ENCODE data around the gene DPP7.

The DPP7 gene

DNA sequence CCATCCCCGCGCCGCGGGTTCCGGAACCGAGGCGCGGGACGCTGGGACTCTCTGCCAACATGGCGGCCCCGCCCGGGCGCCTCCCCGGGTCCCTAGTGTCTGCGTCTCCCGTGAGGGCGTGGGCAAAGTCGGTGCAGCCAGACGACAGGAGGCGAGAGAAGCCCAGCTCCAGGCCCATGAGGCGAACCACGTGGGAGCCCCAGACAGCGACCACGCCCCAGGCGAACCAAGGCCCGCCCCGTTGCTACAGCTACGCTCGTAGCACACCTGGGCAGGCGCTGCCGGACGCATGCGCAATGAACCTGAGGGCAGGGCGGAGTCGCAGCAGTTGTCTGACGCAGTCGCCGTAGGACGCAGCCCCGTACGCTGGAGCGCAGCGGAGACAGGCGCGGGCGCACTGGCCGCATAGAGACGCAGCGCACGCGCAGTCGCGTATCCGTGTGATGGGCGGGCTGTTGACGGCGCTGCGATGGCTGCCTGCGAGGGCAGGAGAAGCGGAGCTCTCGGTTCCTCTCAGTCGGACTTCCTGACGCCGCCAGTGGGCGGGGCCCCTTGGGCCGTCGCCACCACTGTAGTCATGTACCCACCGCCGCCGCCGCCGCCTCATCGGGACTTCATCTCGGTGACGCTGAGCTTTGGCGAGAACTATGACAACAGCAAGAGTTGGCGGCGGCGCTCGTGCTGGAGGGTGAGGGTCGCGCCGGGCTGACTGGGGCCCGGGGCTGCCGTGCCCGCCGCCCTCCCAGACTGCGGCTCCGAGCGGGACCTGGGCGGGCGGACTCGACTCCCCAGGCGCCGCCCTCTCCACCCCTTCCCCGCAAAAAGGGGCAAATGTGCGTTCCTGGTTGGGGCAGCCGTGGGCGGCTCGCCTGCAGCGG, 27.8 kb downstream of the DPP7 start, which contains the start of gene MAN1B1:
MAN1B1 (plus strand) TSS at position 455 of the 878 bp plus-strand sequence; CDS start at position 470, 15 bp downstream.
- DNase-seq, result peak; percentile 99

DNA sequence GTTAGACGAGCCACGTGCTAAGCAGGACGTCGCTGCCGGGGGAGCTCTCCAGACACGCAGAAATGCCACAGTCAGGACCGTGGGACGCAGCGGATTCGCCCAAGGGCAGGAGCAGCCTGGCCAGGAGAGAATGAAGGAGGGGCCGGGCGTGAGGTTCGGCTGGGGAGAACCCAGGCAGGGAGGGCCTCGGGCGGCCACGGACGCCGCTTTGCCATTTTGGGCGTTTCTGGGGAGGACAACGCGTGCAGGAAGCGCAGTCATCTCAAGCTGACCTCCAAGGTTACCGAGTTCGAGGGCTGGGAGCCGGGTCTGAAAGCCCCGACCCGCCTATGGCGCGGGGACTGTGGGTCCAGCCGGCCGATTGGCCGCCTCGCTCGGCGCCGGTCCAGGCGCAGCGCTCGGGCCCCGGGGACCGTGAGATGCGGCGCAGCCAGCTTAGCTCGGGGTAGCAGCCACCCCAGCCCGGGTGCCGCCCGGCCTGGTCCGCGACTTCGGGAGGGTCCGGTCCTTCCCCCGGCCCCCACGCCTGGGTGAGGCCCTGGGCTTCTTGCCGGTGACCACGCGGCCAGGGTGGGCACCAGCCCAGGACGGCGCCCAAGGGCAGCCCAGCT, 28.5 kb downstream of the DPP7 start:
- DNase-seq, result no peak

DNA sequence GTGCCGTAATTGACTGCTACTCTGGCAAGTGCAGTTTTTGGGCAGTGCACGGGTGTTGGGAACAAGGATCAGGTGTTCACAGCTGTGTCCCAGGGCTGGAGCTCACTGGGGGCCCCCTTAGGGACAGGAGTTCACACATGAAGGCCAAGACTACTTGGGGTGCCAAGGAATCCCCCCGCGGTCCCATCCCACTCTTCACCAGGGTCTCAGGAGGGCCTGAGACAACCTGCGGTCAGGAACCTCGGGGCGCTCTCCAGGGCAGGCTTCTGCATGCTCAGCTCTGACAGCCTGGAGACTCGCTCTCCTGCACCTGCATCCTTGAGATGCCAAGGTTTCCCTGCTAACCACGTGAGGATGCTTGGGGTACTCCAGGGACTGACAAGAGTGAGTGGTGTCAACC, 30.0 kb downstream of the DPP7 start:
- DNase-seq, result no peak

DNA sequence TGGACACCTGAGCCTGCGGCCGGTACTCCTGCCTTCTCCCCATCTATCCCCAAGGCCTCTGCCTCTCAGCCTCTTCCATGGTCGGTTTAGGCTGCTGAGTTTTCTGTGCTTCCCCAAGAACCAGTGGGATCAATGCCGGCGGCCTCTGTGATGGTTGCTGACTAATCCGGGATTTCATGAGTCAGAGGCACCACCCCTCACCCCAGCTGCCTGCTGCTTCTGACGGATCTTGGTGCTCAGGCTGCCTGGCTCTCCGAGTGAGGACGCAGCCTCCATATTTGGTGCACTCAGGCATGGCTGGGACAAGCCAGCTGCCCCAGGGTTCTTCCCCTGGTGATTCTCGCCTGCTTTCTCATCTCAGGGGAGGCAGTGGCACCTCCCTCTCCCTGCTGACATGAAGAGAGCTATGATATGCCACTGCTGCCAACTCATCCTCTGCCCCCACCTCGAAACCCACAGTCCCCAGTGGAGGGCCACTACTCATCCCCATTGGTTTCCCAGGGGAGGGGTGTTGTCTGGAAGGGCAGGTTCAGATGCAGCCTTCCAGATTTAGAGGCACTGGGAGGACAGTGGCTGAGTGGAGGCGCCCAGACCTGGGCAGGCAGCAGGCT, 31.0 kb downstream of the DPP7 start:
- no peak for DNase-seq

DNA sequence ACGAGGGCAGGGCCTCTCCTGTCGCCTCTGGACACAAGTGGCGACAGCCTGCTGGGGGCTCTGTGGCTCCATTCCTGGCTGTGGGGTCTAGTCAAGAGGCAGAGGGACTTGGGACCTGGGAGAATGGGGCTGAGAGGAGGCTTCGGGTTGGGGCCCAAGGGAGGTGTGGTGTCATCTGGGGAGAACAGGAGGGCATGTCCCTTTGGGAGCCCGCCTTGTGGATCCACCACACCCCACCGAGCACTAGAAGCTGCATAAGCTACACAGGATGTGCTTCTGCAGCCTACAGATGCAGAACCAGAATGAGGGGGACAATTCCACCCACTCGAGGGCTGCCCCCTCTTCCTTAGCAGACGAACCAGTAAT, 31.6 kb downstream of the DPP7 start:
- no peak for DNase-seq

DNA sequence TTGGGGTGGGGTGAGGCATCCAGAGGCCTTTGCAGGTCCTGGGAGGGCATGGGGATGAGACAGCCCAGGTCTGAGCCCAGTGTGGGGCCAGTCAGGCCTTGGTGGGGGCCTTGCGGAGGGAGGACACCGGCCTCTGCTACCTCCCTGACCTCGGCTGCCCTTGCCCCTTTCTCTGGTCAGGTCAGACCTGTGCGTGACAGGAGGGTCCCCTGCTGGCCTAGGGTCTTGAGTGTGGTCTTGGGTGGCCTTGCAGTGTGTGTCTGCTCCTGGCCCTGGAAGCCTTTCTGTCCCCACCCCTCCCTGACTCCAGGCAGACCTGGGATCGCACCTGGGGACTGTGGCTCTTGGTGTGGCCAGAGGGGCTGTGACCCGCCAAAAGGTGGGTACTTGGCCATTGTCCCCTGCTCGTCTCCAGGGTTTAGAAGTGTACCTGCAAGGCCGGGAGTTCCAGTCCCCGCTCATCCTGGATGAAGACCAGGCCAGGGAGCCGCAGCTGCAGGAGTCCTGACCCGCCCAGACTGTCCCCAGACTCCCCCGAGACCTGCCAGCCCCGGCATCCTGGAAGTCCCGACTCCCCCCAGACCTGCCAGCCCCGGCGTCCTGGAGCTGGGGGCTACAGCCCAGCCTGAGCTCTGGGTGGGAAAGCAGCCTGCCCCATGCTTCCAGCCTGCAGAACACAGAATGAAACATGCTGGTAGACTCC, 32.2 kb downstream of the DPP7 start:
- DNase-seq, result no peak

DNA sequence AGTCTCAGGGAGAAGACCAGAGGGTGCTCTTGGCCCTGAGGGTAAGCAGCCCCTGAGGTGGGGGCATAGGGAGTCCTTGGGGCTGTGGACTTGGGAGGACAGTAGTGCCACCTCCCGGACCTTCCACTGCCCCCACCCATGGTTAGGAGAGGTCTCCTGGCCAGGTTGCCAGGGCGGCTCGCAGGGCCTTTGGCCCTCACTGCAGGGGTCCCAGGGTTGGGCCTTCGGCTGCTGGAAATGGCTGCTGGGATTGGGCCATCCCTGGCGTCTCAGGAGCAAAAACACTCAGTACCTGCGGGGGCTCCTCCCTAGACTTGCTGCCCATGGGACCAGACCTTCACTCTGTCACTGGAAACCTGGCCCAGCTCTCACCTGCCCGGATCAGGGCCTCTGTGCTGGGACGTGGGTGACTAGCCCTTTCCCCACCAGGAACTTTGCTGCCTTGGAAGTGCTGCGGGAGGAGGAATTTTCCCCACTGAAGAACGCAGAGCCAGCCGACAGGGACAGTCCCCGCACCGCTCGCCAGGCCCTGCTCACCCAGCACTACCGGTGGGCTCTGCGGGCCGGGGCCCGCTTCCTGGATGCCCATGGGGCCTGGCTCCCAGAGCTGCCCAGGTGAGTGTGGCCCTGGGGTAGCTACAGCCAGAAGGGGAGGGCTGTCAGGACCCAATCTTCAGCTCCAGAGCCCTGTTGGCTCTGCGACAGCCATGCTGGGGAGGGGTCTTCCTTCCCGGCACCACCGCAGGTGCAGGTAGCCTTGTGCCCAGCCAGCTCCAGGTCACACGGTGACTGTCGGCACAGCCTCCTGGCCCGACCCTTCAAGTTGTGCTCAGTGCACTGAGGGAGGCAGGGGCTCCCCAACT, 34.0 kb downstream of the DPP7 start:
- no peak for DNase-seq

DNA sequence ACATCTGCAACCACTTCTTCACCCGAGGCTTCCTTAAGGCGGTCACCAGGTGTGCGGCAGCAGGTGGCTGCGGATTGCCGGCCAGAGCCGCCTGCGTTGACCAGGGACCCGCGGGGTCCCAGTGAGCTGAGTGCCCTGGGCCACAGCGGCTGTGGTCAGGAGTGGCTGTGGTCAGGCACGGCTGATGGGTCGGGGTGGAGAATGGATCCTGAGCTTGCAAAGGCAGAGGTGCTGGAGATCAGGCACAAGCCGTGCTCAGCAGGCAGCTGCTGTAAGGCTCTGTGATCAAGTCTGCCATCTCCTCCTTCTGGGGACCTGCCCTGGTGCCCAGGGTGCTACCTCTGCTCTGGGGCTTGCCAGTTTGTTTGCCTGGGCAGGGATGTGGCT, 35.1 kb downstream of the DPP7 start:
- no peak for DNase-seq

DNA sequence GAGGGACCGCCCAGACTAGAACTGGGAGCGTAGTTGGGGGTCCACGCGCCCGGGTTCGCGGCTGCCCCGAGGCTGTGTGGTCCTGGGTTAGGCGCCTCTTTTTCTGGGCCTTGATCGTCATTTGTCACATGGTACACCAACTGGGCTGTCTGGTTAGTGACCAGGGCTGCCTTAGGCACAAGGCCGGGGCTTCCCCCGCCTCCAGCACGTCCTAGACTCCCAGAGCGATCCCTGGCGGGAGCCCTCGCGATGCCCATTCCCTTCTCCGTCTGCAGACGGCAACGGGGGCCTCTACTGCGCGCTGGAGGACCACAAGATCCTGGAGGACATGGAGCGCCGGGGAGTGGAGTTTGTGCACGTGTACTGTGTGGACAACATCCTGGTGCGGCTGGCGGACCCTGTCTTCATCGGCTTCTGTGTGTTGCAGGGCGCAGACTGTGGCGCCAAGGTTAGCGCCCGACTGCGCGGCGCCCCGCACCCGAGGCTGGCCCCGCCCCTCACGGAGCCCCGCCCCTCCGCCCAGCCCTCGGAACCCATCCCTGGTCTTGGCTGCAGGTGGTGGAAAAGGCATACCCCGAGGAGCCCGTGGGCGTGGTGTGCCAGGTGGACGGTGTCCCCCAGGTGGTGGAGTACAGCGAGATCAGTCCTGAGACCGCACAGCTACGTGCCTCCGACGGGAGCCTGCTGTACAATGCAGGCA, 35.7 kb downstream of the DPP7 start:
- no peak for DNase-seq

DNA sequence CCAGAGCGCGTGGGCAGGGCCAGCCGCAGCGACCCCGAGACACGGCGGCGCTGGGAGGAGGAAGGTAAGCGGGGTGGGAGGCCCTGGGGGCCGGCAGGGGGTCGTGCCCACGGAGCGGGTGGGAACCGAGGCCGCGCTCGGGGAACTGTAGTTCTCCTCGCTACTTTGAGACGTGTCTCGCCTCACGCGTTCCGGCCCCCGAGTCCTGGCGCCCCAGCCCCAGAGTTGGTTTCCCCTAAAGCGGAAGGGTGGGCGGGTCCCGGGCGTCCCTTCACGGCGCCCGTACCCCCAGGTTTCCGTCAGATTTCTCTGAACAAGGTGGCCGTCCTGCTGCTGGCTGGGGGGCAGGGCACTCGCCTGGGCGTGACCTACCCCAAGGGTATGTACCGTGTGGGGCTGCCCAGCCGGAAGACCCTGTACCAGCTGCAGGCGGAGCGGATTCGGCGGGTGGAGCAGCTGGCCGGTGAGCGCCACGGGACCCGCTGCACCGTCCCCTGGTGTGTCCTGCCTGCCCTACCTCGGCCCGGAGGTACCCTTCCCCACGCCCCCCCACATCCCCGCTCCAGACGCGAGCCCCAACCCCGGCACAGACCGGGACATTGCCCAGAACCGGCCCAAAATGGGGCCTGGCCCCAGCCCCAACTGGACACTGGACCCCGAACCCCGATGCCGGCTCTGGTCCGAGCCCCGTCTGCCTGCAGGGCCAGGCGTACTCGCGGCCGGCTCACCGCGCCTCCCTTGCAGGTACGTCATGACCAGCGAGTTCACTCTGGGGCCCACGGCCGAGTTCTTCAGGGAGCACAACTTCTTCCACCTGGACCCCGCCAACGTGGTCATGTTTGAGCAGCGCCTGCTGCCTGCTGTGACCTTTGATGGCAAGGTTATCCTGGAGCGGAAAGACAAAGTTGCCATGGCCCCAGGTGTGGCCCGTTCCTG, 36.5 kb downstream of the DPP7 start:
- DNase-seq, result no peak

DNA sequence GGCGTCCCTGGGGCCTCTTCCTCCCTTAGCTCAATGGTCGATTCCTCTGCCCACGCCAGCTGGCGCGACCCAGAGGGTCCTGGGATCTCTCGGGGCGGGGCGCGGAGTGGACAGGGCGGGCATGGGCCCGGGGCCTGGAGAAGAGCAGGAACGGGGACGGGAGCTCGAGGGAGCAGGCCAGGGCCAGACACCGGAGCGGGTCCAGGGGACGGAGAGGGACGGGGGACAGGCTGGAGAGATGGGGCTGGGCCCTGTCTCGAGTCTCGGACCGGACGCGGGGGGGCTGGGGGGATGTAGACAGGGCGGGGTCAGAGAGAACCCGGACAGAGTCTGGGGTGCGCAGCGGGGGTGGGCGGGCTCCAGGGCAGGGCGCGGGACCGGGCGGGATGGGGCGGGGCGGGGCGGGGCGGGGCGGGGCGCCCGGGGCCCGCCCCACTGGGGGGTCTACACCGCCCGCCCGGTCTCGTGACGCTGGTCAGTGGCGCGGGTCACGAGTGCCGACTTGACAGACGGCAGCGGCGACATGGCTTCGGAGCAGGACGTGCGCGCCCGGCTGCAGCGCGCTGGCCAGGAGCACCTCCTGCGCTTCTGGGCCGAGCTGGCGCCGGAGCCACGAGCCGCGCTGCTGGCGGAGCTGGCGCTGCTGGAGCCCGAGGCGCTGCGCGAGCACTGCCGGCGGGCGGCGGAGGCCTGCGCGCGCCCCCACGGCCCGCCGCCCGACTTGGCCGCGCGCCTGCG, 37.4 kb downstream of the DPP7 start, which contains the start of gene UAP1L1:
UAP1L1 (plus strand) TSS at position 508 of the 738 bp plus-strand sequence; CDS start at position 524, 16 bp downstream.
- DNase-seq, result no peak

DNA sequence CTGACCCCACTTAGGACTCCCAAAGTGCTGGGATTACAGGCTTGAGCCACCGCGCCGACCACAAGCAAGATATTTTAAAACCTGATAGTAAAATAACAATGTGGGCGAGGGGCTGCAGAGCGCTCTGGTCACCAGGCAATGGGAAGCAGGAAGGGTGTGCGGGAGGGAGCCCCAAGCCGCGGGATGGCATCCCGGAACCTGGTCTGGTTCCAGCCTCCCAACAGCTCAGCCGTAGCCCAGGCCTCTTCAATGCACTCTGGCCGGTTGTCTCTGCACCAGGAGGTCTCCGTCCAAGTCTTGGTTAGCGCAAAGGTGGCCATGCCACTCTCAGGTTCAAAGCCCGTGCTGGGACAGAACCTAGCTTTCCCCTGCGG, 37.9 kb downstream of the DPP7 start:
- no peak for DNase-seq

DNA sequence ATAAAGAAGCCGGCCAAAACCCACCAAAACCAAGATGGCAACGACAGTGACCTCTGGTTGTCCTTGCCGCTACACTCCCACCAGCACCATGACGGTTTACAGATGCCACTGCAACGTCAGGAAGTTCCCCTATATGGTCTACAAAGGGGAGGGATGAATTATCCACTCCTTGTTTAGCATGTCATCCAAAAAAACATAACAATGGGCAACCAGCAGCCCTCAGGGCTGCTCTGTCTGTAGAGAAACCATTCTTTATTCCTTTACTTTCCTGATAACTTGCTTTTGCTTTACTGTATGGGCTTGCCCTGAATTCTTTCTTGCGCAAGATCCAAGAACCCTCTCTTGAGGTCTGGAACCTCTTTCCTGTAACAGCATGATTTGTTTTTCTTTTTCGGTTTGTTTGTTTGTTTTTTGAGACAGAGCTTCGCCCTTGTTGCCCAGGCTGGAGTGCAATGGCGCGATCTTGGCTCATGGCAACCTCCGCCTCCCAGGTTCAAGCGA, 39.2 kb downstream of the DPP7 start:
- DNase-seq, result no peak

DNA sequence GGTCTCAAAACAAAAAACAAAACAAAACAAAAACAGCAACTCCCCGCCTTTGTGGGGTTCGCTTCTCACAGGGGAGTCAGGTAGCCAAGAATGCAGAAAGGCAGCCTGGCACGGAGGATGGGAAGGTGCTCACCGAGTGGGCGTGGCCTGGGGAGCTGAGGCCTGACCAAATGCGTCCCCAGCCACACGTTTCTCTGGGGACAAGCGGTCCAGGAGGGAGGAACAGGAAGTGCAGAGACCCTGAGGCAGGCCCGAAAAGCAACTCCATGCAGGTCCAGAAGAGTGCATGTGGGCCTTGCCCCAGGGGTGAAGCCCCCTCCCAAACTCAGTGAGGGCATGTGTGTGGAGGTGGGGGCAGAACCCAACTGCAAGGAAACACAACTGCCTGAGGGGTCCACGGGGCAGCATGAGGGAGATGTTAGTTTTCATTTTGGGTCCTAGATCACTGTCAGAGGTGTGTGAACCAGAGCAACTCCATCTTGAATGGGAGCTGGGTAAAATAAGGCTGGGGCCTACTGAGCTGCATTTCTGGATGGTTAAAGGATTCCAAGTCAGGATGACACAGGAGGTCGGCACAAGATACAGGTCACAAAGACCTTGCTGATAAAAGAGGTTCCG, 39.8 kb downstream of the DPP7 start:
- no peak for DNase-seq

DNA sequence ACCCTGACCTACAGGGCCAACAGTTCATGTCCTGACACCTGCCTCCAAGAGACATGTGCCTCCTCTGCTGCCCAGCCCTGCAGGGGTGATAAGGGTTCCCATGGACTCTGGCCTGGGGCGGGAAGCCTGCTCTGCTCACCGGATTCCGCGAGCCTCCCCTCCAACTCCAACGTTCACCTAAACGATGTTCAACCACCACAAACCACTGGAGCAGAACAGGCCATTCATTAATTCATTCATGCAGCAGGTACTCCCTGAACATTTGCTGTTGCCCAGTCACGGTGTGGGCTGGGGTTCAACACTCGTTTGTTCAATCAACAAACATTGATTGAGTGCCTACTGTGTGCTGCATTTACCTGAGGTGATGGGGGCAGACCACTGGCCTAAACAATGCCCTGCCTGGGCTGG, 40.5 kb downstream of the DPP7 start:
- DNase-seq, result no peak

DNA sequence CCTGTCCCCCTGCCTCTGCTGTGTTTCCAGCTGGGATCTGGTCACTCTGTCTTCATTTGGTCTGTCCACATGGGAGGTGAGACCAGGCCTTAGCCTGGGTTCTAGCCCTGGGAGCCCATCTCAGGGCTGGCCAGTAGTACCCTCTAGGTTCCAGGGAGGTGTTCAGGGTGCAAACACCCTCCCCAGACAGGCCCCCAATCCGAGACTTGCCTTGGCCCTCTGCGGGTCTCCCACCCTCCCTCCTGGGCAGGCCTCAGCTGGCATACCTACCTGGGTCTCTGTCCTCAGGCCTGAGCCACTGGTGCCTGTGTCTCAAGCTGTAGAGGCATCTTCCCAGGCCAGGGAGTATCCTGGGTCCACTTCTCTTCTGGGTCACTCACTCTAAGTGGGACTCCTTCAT, 43.3 kb downstream of the DPP7 start:
- DNase-seq, result no peak

DNA sequence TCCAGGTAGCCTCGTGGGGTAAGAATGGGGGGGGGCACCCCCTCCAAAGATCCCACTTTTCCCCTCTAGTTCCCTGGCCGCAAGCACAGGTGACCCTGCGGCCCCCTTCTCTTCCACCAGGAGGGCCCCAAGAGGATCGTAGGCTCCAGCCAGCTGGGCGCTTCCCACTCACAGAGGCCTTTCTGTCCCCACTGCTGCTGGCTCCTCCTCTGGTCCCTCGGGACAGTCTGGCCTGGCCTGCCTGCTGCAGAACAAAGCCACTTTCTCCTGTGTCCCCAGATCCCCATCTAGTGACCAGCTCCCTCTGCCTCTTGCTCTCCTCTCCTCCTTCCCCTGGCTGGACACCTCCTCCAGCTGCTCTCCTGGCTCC, 43.6 kb downstream of the DPP7 start:
- DNase-seq, result peak; percentile 59

DNA sequence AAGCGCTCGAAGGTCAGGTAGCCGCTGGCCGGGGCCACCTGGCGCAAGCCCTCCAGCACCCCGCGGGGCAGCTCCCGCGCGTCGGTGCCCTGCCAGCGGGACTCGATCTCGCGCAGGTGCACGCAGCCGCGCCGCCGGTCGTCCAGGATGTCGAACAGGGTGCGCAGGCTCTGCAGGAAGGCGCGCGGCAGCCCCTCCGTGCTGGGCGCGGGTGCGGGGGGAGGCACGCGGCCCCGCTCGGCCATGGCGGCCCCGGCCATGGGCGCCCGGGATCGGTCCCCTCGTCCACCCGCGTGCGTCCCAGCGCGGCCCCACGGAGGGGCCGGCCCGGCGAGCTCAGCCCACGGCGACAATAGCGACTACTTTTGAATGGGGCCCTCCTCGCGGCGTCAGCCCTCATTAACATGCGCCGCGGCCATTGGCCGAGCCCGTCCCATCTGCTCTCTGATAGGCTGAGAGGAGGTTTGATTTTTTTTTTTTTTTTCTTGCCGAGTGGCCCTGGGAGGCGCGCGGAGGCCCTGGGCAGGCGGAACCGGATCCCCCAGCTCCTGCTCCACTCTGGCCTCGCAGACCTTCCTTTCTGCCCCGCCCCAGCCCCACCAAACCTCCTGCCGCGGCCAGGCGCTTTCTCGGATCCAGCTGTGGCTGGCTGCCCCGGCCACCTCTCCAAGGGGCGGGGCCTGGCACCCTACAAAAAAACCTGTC, 44.2 kb downstream of the DPP7 start, which contains the start of gene SAPCD2:
SAPCD2 (minus strand) TSS at position 357 of the 705 bp plus-strand sequence; CDS start at position 260, 97 bp downstream.
- DNase-seq, result peak; percentile 91
